ENCODE data around the gene ALPL.

ALPL gene

GRCh38 chr1:21577933-21578332 lies 68.7 kb downstream of the ALPL start:
- H3K4me3 ChIP-seq (ENCODE audit: control insufficient read depth, low read depth, low read length): no peak overlapping the region
- TF ChIP-seq CTCF (IDR thresholded peaks at IDR 0.05; ENCODE audit: control insufficient read depth, insufficient read depth, low read depth, low read length, missing control alignments): no peak
- no peak for DNase-seq (ENCODE audit: low read depth)

GRCh38 chr1:21579791-21580190 lies 70.6 kb downstream of the ALPL start:
- DNase-seq (ENCODE audit: low read depth): no peak
- H3K4me3 ChIP-seq (ENCODE audit: control insufficient read depth, low read depth, low read length): no peak overlapping the region
- no peak for TF ChIP-seq CTCF (IDR thresholded peaks at IDR 0.05; ENCODE audit: control insufficient read depth, insufficient read depth, low read depth, low read length, missing control alignments)

GRCh38 chr1:21584096-21584495 lies 74.9 kb downstream of the ALPL start:
- no peak for DNase-seq (ENCODE audit: low read depth)
- H3K4me3 ChIP-seq (ENCODE audit: control insufficient read depth, low read depth, low read length): no peak overlapping the region

GRCh38 chr1:21585037-21585436 lies 75.8 kb downstream of the ALPL start:
- no peak for DNase-seq (ENCODE audit: low read depth)
- TF ChIP-seq CTCF (IDR thresholded peaks at IDR 0.05; ENCODE audit: control insufficient read depth, insufficient read depth, low read depth, low read length, missing control alignments): no peak

More at GRCh38 chr1:21584096-21584495, 74.9 kb downstream of the ALPL start:
- TF ChIP-seq CTCF (IDR thresholded peaks at IDR 0.05; ENCODE audit: control insufficient read depth, insufficient read depth, low read depth, low read length, missing control alignments): no peak

GRCh38 chr1:21586222-21586621 lies 77.0 kb downstream of the ALPL start:
- no peak for DNase-seq (ENCODE audit: low read depth)

More at GRCh38 chr1:21585037-21585436, 75.8 kb downstream of the ALPL start:
- no peak overlapping the region for H3K4me3 ChIP-seq (ENCODE audit: control insufficient read depth, low read depth, low read length)

GRCh38 chr1:21586846-21587601 lies 77.8 kb downstream of the ALPL start:
- no peak overlapping the region for H3K4me3 ChIP-seq (ENCODE audit: control insufficient read depth, low read depth, low read length)
- peak; percentile 38 for DNase-seq (ENCODE audit: low read depth)
- TF ChIP-seq CTCF (IDR thresholded peaks at IDR 0.05; ENCODE audit: control insufficient read depth, insufficient read depth, low read depth, low read length, missing control alignments): no peak

More at GRCh38 chr1:21586222-21586621, 77.0 kb downstream of the ALPL start:
- TF ChIP-seq CTCF (IDR thresholded peaks at IDR 0.05; ENCODE audit: control insufficient read depth, insufficient read depth, low read depth, low read length, missing control alignments): no peak
- no peak overlapping the region for H3K4me3 ChIP-seq (ENCODE audit: control insufficient read depth, low read depth, low read length)

Measured in AG09309 (cell line).